A673 (cell line): ENCODE measurements around the gene RGS4.

ENCODE experiments used
- CTCF ChIP-seq: fragments of 300-800, 200-600 bp; sonication (generic); conservative IDR thresholded peaks from 2 replicates; pipeline ENCODE4 v1.5.1; 2017; ENCODE audit warnings: low read depth, mild to moderate bottlenecking, antibody characterized with exemption, low read length, moderate library complexity, mixed read lengths
- EZH2 ChIP-seq: fragments of 200-600 bp; sonication (generic); IDR thresholded peaks from 2 replicates; pipeline ENCODE4 v1.6.1; 2017; ENCODE audit warnings: borderline replicate concordance, low read depth, mild to moderate bottlenecking, mixed read lengths, antibody characterized with exemption, low read length; ENCODE audit not compliant: poor library complexity, severe bottlenecking

GRCh38 chr1:163069655-163070277 is 605 bp downstream of the RGS4 start:
- TF ChIP-seq CTCF (no peak), EZH2 (no peak)
